Erythroblast (primary cell): ENCODE measurements around the gene GTPBP1.

ENCODE experiments used
- GATA1 ChIP-seq: IDR thresholded peaks from 2 replicates; pipeline ENCODE4 v1.6.1; 2011; ENCODE audit warnings: low read depth, mild to moderate bottlenecking, control low read depth, low read length, moderate library complexity
- POLR2A ChIP-seq: IDR thresholded peaks from 2 replicates; pipeline ENCODE4 v1.6.1; 2011; ENCODE audit warnings: mild to moderate bottlenecking, low read length

DNA sequence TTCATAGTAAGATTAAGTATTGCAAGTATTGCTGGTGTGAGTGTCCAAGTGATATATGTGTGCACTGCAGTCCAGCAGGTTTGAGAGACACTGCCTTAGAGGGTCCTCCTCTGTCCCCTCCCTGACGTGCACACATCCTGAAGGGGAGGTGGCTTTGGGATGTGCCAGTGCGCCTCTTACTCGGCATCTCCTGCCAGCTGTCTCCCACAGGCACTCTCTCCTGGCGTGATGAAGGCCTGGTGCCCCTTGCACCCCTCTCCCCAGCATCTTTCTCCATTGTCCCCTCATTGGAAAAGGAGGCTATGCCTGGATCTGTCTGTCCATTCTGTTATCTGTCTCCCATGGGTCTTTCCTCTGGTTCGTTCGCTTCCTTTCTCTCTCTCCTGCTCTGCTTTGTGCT, 24.2 kb downstream of the GTPBP1 start:
- TF ChIP-seq POLR2A (no peak), GATA1 (no peak)
